ENCODE measurements around the gene C21orf91. TPM values are rescaled to one million over a fixed set of nuclear protein-coding genes. Genes with fewer than 3 reads are reported as not detected.
"Not testable (repeated sequence)": the region's sequence is repeated elsewhere in the genome, so short reads cannot be mapped to it uniquely, and the experiment has no call there.

Gene C21orf91
- total RNA-seq, 1 donor from 2014 or later = 21.4 TPM

- no peak for DNase-seq
These were observed 41.9 kb downstream of the C21orf91 start for GRCh38 chr21:17777072-17777765.

DNA sequence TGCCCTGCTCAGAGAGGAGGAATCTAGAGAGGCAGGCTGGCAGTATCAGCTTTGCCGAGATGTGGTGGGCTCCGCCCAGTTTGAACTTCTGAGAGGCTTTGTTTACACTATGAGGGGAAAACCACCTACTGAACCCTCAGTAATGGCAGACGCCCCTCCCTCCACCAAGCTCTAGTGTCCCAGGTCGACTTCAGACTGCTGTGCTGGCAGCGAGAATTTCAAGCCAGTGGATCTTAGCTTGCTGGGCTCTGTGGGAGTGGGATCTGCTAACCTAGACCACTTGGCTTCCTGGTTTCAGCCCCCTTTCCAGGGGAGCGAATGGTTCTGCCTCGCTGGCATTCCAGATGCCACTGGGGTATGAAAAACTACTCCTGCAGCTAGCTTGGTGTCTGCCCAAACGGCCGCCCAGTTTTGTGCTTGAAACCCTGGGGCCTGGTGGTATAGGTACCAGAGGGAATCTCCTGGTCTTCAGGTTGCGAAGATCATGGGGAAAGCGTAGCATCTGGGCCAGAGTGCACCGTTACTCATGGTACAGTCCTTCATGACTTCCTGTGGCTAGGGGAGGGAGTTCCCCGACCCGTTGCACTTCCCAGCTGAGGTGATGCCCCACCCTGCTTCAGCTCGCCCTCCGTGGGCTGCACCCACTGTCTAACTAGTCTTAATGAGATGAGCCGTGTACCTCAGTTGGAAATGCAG is 43.6 kb downstream of the C21orf91 start:
- no peak for DNase-seq

- DNase-seq = not testable (repeated sequence)
These were observed 44.1 kb downstream of the C21orf91 start for GRCh38 chr21:17775021-17775420.

DNA sequence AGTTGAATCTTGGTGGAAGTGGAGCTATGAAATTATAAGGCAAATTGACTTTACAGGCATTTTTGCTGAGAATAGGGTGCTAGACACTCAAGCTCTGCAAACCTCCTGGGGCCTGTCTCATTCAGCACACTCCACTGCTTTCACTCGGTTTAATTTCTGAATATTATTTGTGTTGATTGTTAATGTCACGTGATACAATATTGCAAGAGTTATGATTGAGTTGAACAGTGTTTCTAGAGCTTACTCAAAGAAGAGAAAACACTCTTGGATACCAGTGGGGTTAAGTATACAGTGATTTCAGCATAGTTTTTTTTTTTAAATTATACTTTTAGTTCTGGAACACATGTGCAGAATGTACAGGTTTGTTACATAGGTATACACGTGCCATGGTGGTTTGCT is 49.7 kb downstream of the C21orf91 start:
- DNase-seq = no peak

DNA sequence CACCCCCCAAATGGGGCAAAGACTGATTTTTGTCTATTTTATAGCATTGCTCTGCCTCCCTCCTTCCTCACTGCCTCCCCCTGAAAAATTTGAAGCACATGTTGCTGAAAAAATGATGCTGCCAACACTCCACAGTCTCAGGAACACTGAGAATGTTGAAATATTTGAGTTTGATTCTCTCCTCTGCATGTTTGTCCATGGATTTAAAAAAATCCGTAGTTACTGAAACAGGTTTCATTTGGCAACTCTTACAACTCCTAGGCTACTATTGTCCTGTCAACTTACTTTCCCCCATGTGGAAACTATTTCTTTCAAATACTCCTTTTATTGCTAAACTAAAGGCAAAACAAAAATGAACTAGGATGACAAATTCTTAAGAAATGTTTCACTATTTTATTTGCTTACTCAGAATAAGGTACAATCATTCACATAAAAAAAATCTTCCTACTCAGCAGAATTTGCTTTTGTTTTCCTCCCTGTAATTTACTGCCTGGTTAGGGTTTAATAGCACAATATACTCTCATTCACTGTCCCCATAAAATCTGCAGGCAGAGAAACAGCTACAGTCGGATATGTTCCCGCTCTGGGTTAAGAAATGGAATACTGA is 50.2 kb downstream of the C21orf91 start:
- DNase-seq = no peak

- no peak for DNase-seq
These were observed 53.9 kb downstream of the C21orf91 start for GRCh38 chr21:17765207-17765606.

- no peak for DNase-seq
These were observed 55.7 kb downstream of the C21orf91 start for GRCh38 chr21:17763288-17764037.

DNA sequence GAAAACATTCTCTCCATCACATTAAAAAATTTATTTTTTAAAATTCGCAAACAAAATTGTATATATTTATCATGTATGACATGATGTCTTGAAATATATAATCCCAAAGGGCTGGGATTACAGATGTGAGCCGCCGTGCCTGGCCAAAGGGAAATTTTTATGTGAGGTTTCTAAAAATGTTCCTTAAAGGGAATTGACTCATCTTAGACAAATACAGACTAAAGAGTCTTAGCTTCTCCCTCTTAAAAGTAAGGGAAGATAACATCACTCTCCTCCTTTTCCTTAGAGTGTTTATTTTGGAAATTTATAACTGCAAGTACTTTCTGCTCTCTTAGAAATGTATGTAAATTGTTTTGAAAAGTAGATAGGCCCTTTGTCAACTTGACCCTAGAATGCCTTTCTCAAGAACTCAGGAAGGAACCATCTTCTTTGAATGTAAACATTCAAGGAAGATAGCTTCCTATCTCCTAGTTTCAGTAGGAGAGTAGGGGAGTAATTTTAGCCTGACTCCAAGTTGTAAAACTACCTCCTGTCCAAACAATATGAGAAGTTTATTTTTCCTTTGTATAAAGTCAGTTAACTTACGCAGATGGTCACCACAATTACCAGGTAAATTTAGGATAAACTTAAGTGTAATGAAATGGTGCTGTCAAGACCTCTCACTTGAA is 59.5 kb downstream of the C21orf91 start:
- no peak for DNase-seq

- DNase-seq = no peak
These were observed 60.5 kb downstream of the C21orf91 start for GRCh38 chr21:17758683-17759082.

GRCh38 chr21:17757671-17758070 is 61.5 kb downstream of the C21orf91 start:
- DNase-seq = no peak

DNA sequence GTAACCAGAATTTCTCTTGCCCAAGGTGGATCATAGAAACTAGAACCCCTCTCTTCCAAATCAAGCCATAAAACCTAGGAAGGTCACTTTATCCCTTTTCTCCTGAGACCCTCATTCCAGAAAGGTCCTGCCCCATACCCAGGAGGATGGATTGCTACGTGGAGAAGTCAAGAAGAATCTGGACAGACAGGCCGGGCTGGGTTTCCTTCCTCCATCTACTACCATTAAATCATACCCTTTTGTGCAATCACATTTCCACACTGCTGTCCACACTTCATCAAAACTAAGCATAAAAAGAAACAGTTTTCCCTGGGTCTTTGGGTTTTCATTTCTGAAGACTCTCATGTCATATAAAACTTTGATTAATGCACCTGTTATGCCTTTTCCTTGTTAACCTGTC is 65.4 kb downstream of the C21orf91 start:
- DNase-seq = no peak

GRCh38 chr21:17752171-17752570 is 67.0 kb downstream of the C21orf91 start:
- DNase-seq = peak; percentile 36

DNA sequence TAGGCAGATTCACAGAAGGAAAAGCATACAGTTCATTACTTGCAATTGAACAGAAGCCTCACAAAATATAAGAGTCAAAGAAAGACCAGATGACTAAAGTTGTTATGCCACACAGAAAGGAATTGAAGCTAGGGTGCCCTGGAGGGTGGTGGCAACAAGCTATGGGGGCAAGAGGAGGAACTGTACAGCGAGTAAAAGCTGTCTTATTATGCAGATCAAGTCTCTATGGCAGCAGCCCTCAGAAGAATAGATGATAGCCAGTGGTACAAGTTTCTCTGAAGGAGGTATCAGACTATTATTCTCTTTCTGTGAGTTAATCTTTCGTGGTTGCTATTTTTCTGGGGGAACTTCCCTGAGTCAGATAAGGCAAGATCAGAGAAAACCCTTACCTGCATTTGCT is 72.2 kb downstream of the C21orf91 start:
- no peak for DNase-seq

DNA sequence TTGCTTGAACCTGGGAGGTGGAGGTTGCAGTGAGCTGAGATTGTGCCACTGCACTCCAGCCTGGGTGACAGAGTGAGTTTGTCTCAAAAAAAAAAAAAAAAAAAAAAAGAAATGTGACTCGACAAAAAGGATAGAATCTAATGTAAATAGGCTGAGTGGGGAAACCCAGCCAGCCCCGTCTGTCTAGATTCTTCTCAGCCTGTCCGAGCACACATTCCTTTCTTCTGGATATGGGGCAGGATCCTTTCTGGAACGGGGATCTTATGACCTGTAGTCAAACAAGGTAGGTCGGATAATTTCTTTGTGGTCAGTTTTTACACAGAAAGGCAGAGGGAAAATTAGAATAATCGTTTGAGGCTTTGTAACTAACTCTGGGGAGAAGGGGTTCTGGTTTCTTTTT is 74.1 kb downstream of the C21orf91 start:
- DNase-seq = no peak

GRCh38 chr21:17742940-17743592 is 76.1 kb downstream of the C21orf91 start:
- DNase-seq = no peak

- DNase-seq = no peak
These were observed 77.0 kb downstream of the C21orf91 start for GRCh38 chr21:17742181-17742580.

Other genes with a start within 250 kb of the C21orf91 start
- 69.2 TPM for gene BTG3, start 206.5 kb downstream of the C21orf91 start, total RNA-seq

Data from skin of body (tissue), 2 donors.